HEK293T (cell line): ENCODE results near the gene DGKH.

ENCODE experiments used
- HDGF ChIP-seq: fragments of 450-650 bp; IDR thresholded peaks from 2 replicates; pipeline ENCODE4 v1.6.1; 2017; ENCODE audit warnings: antibody characterized with exemption, borderline replicate concordance
- TF ChIP-seq, protein P1 (sequence below): fragments of 450-650 bp; IDR thresholded peaks from 2 replicates; pipeline ENCODE4 v1.6.1; 2016

DNA sequence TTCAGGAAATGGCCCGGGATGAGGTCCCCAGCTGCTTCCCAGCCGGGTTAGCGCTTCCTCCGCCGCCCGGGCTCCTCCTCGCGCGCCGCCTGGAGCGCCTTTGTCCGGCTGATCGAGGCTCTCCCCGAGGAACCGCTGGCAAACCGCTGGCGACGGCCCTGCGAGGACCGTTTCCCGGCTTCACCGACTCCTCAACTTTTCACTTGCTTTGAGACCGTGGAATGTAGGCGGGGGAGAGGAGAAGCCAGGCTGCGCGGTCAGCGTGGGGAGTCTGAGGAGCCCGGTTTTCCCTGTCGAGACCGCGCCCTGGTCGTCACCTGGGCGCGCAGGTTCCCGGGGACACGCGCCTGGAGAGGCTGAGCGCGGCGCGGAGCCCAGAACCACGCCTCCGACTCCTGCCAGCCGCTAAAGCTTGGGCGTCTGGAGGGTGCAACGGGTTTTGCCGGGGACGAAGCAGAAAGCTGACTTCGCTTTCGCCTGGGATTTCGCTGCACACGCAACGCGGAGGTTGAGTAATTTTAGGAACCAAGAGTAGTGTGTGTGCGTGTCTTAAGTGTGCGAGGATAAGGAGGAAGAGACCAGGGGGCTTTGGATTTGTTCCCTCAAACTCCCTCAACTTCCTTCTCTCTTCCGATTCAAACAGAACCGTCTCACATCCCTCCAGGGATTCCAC lies 7.3 kb upstream of the DGKH start:
- no peak for TF ChIP-seq HDGF
- TF ChIP-seq, protein P1, sequence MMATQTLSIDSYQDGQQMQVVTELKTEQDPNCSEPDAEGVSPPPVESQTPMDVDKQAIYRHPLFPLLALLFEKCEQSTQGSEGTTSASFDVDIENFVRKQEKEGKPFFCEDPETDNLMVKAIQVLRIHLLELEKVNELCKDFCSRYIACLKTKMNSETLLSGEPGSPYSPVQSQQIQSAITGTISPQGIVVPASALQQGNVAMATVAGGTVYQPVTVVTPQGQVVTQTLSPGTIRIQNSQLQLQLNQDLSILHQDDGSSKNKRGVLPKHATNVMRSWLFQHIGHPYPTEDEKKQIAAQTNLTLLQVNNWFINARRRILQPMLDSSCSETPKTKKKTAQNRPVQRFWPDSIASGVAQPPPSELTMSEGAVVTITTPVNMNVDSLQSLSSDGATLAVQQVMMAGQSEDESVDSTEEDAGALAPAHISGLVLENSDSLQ = no peak
